ENCODE data around the gene XIST. TPM values are rescaled to one million over a fixed set of nuclear protein-coding genes. Genes with fewer than 3 reads are reported as not detected.

XIST gene
- polyA plus RNA-seq, 1 donor from 2014 or later = 0.31 TPM

DNA sequence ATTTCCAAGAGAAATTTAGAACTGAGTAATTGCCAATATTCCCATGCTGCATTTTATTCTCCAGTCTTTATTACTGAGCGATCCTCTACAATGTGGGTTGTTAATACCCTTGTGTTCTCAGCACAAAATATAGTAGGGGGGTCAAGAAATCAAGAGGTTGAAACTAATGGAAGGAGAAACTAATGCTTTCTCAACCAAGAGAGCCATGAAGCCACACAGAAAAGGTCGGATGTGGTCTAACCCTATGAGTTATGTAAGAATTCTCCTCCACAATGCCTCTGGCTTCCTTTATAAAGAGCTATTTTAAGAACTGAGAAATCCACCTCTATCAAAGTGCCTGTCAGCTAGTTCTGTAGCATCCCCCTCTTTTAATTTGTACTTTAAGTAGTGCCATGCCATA, 21.0 kb downstream of the XIST start:
- no peak overlapping the region for H2AFZ ChIP-seq (ENCODE audit: low read depth, low read length)
- H3K79me2 ChIP-seq (replicated peaks; ENCODE audit: insufficient read depth, low read length) = no peaks in the 10 kb centered on the region
- TF ChIP-seq REST (IDR thresholded peaks at IDR 0.05; ENCODE audit: borderline replicate concordance) (no peak), EZH2 (IDR thresholded peaks at IDR 0.05; ENCODE audit: borderline replicate concordance, insufficient read depth, low read length, poor library complexity, severe bottlenecking) (no peak), SMC3 (conservative IDR thresholded peaks at IDR 0.05; ENCODE audit: poor library complexity) (no peak), MXI1 (conservative IDR thresholded peaks at IDR 0.05; ENCODE audit: poor library complexity, severe bottlenecking) (no peak), POLR2AphosphoS5 (IDR thresholded peaks at IDR 0.05) (no peak), CTCF (IDR thresholded peaks at IDR 0.05; ENCODE audit: poor library complexity, severe bottlenecking) (no peak), TAF1 (IDR thresholded peaks at IDR 0.05; ENCODE audit: low read depth) (no peak), EP300 (conservative IDR thresholded peaks at IDR 0.05; ENCODE audit: poor library complexity, severe bottlenecking) (no peak), RAD21 (conservative IDR thresholded peaks at IDR 0.05) (no peak)
- H3K27ac ChIP-seq (ENCODE audit: low read length) = no peak overlapping the region
- no peaks in the 10 kb centered on the region for H3K9me2 ChIP-seq (ENCODE audit: insufficient read depth, low read length)
- no peak overlapping the region for H3K4me2 ChIP-seq (ENCODE audit: low read length)
- H3K27me3 ChIP-seq (ENCODE audit: insufficient read depth, low read depth, low read length) = no peaks in the 10 kb centered on the region
- H3K9ac ChIP-seq (ENCODE audit: low read length) = no peak overlapping the region
- no peaks in the 10 kb centered on the region for H4K20me1 ChIP-seq (ENCODE audit: insufficient read depth)
- no peaks in the 10 kb centered on the region for H3F3A ChIP-seq (ENCODE audit: insufficient read depth, low read length, poor library complexity, severe bottlenecking)
- H3K4me3 ChIP-seq (ENCODE audit: low read length) = no peak overlapping the region
- H3K36me3 ChIP-seq (ENCODE audit: insufficient read depth, low read length) = no peaks in the 10 kb centered on the region
- no peaks in the 10 kb centered on the region for H3K9me3 ChIP-seq (ENCODE audit: low read length)

- TF ChIP-seq MXI1 (conservative IDR thresholded peaks at IDR 0.05; ENCODE audit: poor library complexity, severe bottlenecking) (no peak), EP300 (conservative IDR thresholded peaks at IDR 0.05; ENCODE audit: poor library complexity, severe bottlenecking) (no peak), SMC3 (conservative IDR thresholded peaks at IDR 0.05; ENCODE audit: poor library complexity) (no peak), CTCF (IDR thresholded peaks at IDR 0.05; ENCODE audit: poor library complexity, severe bottlenecking) (no peak), POLR2AphosphoS5 (IDR thresholded peaks at IDR 0.05) (no peak), EZH2 (IDR thresholded peaks at IDR 0.05; ENCODE audit: borderline replicate concordance, insufficient read depth, low read length, poor library complexity, severe bottlenecking) (no peak), REST (IDR thresholded peaks at IDR 0.05; ENCODE audit: borderline replicate concordance) (no peak), TAF1 (IDR thresholded peaks at IDR 0.05; ENCODE audit: low read depth) (no peak), RAD21 (conservative IDR thresholded peaks at IDR 0.05) (no peak)
- H3K9me2 ChIP-seq (ENCODE audit: insufficient read depth, low read length) = no peaks in the 10 kb centered on the region
- no peaks in the 10 kb centered on the region for H3F3A ChIP-seq (ENCODE audit: insufficient read depth, low read length, poor library complexity, severe bottlenecking)
- no peaks in the 10 kb centered on the region for H3K79me2 ChIP-seq (replicated peaks; ENCODE audit: insufficient read depth, low read length)
- H4K20me1 ChIP-seq (ENCODE audit: insufficient read depth) = no peaks in the 10 kb centered on the region
- no peak overlapping the region for H3K4me2 ChIP-seq (ENCODE audit: low read length)
- no peak overlapping the region for H3K4me3 ChIP-seq (ENCODE audit: low read length)
- H3K9me3 ChIP-seq (ENCODE audit: low read length) = no peaks in the 10 kb centered on the region
- H3K9ac ChIP-seq (ENCODE audit: low read length) = no peak overlapping the region
- H3K36me3 ChIP-seq (ENCODE audit: insufficient read depth, low read length) = no peaks in the 10 kb centered on the region
- H3K27ac ChIP-seq (ENCODE audit: low read length) = no peak overlapping the region
- H2AFZ ChIP-seq (ENCODE audit: low read depth, low read length) = no peak overlapping the region
- H3K27me3 ChIP-seq (ENCODE audit: insufficient read depth, low read depth, low read length) = no peaks in the 10 kb centered on the region
These were observed 21.8 kb downstream of the XIST start for GRCh38 chrX:73830489-73831414.
